Measurements from ENCODE around the gene LHFPL6.
A peak's percentile ranks its signal among the peaks of the same experiment; 100 is the strongest.

The LHFPL6 gene

DNA sequence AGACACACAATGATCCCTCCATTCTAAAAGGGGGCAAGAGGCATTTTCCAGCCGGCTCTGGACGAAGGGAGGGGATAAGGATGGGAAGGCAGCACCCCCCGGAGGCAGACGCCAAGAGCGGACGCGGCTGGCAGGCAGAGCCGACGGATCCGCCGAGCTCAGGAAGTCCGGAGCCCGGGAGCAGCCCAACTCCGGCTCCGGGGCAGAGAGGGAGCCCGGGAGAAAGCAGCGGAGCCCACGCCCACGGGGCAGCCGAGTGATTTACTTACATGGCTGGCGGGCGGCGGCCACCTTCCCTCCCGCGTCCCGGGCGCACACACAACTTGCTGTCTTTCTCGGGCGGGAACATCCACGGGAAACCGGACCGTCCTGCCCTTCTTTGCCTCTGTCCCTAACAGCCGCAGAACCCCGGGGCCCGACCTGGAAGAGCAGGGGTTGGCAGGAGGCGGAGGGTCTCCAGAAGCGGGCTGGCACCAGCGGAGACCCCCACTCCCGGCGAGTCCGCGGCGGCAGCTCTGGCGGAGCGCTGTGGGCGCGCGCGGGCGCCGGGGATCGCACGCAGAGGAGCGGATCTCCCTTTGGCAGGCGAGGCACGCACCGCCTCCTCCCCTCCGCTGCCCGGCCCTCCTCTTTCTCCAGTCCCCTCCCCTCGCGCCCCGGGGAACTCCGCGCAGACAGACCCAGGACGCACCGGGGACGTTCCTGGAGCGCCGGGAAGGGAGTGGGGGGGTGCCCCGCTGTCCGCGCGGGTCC lies at the start of gene LHFPL6:
LHFPL6 (minus strand) TSS at position 580 of the 753 bp plus-strand sequence.
- Mint-ChIP-seq H3K4me1 (peaks cover 8 to 15% of the 10 kb centered on the region in 2 donors), H3K27ac (peak within 1 kb of the TSS; percentile 77), H3K9me3 (no peaks in the 10 kb centered on the region), H3K27me3 (peaks cover 32 to 35% of the 10 kb centered on the region in 2 donors), H3K4me3 (peak within 1 kb of the TSS; percentile 87 to 89), H3K36me3 (no peaks in the 10 kb centered on the region)
- peak; percentile 46 for DNase-seq
- peak; percentile 94 to 96 for ATAC-seq (replicated peaks)

DNA sequence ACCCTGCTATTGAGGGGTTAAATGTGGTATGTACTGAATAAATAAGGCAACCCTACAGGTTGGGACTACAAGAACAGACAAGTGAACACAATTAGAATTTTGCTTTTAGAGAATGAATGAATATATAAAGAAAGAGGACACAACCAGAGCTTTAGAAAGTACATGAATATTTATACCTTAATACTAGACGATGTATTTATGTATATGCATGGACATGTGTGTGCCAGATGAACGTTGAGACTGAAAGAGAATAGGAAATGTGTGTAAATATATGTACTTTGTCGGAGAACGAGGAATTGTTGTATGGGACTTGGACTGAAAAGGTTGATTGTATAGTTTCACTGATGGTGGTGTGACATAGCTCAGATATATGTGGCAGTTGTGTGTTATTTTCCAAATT lies 43.1 kb upstream of the LHFPL6 start:
- Mint-ChIP-seq H3K4me1 (no peaks in the 10 kb centered on the region), H3K4me3 (no peak overlapping the region), H3K27ac (no peak overlapping the region), H3K36me3 (no peaks in the 10 kb centered on the region), H3K27me3 (peaks cover 2 to 8% of the 10 kb centered on the region in 2 donors), H3K9me3 (no peaks in the 10 kb centered on the region)
- DNase-seq (no peak), ATAC-seq (replicated peaks) (no peak)

DNA sequence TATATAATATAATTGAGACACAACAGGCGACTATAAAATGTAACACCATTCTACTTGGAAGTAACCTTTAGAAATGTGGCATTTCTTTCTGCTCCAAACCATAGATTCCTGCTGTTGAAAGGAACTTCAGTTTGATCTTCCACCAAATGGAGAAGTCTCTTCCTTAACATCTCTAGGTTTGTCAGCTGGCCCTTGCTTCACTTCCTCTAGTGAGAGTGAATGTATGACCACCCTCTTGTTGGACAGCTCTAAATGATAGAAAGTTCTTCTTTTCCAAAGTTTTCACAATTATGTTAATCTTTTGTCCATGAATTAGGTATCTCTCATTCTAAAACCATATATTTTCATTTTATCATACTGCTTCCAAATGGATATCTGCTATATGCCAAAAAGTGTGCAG lies 38.7 kb upstream of the LHFPL6 start:
- no peak overlapping the region for H3K27ac Mint-ChIP-seq
- peaks cover 0 to 2% of the 10 kb centered on the region in 2 donors for H3K9me3 Mint-ChIP-seq
- no peaks in the 10 kb centered on the region for H3K4me1 Mint-ChIP-seq
- DNase-seq, result no peak
- H3K27me3 Mint-ChIP-seq, result peaks cover 27 to 28% of the 10 kb centered on the region in 2 donors
- ATAC-seq (replicated peaks), result no peak
- no peaks in the 10 kb centered on the region for H3K36me3 Mint-ChIP-seq
- H3K4me3 Mint-ChIP-seq, result no peak overlapping the region

DNA sequence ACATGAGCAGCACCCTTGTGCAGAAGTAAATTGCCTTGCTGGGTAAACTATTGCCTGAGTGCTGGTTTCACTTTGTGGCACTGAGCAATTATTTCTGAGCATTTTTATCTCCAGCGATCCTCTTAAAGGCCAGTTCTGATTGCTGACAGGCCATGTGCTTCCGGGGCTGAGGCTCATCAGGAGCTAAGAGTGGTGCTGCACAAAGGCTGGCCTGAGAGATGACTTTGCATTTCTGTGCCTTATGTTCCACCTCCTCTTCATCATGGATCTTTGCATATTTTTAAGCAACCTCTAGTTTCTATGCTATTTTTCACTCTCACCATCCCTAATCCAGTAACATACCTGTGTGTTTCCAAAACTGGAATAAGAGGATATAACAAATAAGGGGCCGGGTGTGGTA lies 34.9 kb upstream of the LHFPL6 start:
- ATAC-seq (replicated peaks) (no peak), DNase-seq (no peak)
- no peaks in the 10 kb centered on the region for H3K36me3 Mint-ChIP-seq
- no peaks in the 10 kb centered on the region for H3K4me1 Mint-ChIP-seq
- peaks cover 32 to 40% of the 10 kb centered on the region in 2 donors for H3K27me3 Mint-ChIP-seq
- no peak overlapping the region for H3K4me3 Mint-ChIP-seq
- H3K27ac Mint-ChIP-seq, result no peak overlapping the region
- peaks cover 0 to 4% of the 10 kb centered on the region in 2 donors for H3K9me3 Mint-ChIP-seq

DNA sequence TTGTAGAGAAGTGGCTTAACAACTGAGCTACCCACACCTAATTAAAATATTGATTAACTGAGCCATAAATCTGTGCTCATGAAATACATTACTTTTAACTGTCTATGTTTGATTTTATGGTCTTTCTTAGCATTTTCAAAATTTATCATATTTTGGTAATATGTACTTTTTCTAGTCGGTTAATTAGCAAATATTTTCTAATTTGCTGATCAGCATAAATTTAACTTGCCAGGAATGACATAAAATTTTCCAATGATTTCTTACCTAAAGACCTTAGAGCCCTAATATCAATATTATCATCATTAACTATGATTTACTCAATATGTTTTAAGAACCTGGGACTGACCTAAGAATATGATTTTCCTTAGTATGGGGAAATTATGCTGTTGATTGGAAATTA lies 32.6 kb upstream of the LHFPL6 start:
- Mint-ChIP-seq H3K36me3 (peaks cover 0 to 3% of the 10 kb centered on the region in 2 donors), H3K4me1 (no peaks in the 10 kb centered on the region), H3K27me3 (peaks cover 43 to 48% of the 10 kb centered on the region in 2 donors), H3K27ac (no peak overlapping the region), H3K9me3 (peaks cover 13 to 16% of the 10 kb centered on the region in 2 donors), H3K4me3 (no peak overlapping the region)
- ATAC-seq (replicated peaks) (no peak), DNase-seq (no peak)

DNA sequence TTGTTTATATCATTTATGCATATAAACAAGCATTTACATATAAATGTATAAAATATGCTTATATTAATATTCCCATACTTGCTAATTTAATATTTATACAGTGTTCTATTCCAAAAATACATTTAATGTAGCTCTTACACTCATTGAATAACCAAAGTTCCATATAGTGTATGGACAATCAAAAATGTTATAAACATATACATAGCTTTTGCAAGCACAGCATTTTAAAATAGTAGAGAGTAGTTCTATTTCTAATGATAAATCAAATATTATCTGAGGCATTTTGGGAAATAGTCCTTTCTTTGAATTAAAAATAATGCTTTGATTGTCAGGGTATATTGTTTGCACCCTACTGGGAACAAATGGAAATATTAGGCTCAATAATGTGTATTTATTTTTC lies 30.0 kb upstream of the LHFPL6 start:
- DNase-seq, result no peak
- Mint-ChIP-seq H3K36me3 (peaks cover 0 to 5% of the 10 kb centered on the region in 2 donors), H3K9me3 (peaks cover 13 to 16% of the 10 kb centered on the region in 2 donors), H3K4me3 (no peak overlapping the region), H3K4me1 (no peaks in the 10 kb centered on the region), H3K27ac (no peak overlapping the region), H3K27me3 (peaks cover 31 to 36% of the 10 kb centered on the region in 2 donors)
- ATAC-seq (replicated peaks), result no peak

DNA sequence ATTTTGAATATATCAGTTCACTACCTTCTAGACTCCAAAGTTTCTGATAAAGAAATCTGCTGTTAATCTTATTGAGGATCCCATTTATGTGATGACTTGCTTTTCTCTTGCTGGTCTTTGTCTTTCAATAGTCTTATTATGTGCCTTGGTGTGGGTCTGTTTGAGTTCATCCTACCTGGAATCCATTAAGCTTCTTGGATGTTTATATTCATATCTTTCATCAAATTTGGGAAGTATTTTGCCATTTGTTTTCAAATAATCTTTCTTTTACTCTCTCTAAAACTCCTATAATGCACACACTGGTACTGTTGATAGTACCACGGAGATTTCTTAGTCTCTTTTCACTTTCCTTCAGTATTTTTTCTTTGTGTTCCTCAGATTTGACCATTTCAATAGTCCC lies 28.3 kb upstream of the LHFPL6 start:
- Mint-ChIP-seq H3K36me3 (peaks cover 0 to 5% of the 10 kb centered on the region in 2 donors), H3K27ac (no peak overlapping the region), H3K4me1 (no peaks in the 10 kb centered on the region)

DNA sequence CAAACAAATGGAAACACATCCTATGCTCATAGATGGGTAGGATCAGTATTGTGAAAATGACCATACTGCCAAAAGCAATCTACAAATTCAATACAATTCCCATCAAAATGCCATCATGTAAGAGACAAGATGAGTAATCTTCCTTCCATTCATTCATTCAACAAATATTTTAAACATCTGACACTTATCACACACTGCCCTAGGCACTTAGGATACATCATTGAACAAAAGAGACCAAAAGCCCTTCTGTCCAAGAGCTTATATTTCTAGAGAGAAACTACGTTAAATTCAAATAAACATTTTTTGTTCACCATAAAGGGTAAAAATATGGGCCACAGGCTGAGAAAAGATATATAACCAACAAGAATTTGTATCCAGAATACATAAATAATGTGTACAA lies 20.5 kb upstream of the LHFPL6 start:
- no peaks in the 10 kb centered on the region for H3K4me1 Mint-ChIP-seq
- H3K27ac Mint-ChIP-seq, result no peak overlapping the region
- no peaks in the 10 kb centered on the region for H3K36me3 Mint-ChIP-seq
- ATAC-seq (replicated peaks), result no peak
- no peaks in the 10 kb centered on the region for H3K9me3 Mint-ChIP-seq
- H3K27me3 Mint-ChIP-seq, result peaks cover 16 to 22% of the 10 kb centered on the region in 2 donors
- no peak overlapping the region for H3K4me3 Mint-ChIP-seq
- DNase-seq, result no peak

More for the DNA sequence above, 28.3 kb upstream of the LHFPL6 start:
- DNase-seq (no peak), ATAC-seq (replicated peaks) (no peak)
- Mint-ChIP-seq H3K9me3 (peaks cover 13 to 15% of the 10 kb centered on the region in 2 donors), H3K27me3 (peaks cover 22 to 30% of the 10 kb centered on the region in 2 donors), H3K4me3 (no peak overlapping the region)

DNA sequence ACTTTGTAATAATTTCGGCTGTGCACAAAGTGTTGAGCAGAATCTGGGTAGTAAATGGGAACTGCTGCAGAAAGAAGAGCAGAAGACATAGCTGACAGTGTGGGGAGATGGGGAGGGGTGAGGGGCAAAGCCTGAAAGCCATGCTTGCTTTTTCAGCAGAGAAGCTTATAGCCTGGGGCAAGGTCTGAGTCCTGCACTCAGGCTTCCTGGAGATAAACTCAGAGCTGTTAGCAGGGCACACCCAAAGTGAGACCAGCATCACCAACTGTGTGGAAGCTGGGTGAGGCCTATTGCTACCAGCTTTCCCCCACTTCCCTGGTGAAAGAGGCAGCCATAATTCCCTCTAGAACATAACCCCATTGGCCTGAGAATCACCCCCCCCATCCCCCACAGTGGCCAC lies 15.6 kb upstream of the LHFPL6 start:
- H3K27ac Mint-ChIP-seq, result no peak overlapping the region
- no peaks in the 10 kb centered on the region for H3K9me3 Mint-ChIP-seq
- peaks cover 16 to 22% of the 10 kb centered on the region in 2 donors for H3K27me3 Mint-ChIP-seq
- DNase-seq (no peak), ATAC-seq (replicated peaks) (no peak)
- no peaks in the 10 kb centered on the region for H3K36me3 Mint-ChIP-seq
- no peak overlapping the region for H3K4me3 Mint-ChIP-seq
- H3K4me1 Mint-ChIP-seq, result no peaks in the 10 kb centered on the region

DNA sequence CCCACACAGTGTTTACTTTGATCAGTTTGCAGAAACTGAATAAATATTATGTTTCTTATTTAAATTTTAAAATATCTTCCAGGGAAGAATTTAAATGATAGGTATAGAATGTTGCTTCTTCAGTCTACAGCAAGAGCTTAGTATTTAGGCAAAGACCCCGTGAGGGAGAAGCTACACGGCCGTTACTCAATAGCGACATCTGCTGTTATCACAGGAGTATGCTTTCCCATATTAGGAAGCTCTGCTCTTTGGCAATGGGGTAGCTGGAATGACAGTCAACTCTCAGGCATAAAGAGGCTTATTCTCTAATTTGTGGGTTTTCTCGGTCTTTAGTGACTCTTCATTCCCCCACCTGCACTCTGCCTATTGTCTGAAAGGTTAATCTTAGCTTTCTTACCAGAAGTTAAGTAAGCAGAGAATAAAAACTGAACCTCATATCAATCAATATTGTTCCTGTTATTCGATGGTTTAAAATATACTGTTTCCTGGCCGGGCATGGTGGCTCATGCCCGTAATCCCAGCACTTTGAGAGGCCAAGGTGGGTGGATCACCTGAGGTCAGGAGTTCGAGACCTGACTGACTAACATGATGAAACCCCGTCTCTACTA lies 13.2 kb upstream of the LHFPL6 start:
- DNase-seq (peak; percentile 8), ATAC-seq (replicated peaks) (peak; percentile 69 to 73)
- Mint-ChIP-seq H3K36me3 (no peaks in the 10 kb centered on the region), H3K9me3 (no peaks in the 10 kb centered on the region), H3K27me3 (peaks cover 14% of the 10 kb centered on the region in 2 donors), H3K4me1 (no peaks in the 10 kb centered on the region), H3K4me3 (no peak overlapping the region), H3K27ac (no peak overlapping the region)

DNA sequence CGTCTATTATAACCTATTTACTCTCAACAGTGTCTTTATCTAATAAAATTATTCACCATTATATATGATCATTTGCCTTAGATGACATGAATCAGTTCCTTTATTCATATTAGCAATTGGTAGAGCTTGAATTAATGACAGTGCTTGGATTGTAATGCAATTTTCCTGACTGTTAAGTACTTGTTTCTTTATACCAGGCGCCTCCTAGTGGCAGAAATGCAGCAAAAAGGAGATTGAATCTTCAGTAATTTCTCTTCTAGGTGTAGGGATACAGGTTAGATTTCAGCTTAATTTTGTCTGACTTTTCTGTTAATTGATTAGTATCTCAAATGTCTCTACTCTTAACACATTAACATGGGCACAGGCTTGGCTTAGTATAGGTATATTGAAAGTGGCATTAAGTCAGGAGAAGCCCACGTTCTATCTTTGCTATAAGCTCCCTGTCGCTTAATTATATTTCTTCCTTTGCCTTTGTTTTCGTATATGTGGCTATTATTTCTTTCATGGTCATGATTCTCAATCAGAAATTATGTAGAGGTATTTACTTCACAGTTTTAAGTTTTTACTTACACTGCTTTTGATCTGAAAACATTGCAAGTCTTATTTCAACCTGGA lies 9.1 kb upstream of the LHFPL6 start:
- Mint-ChIP-seq H3K4me1 (no peaks in the 10 kb centered on the region), H3K36me3 (no peaks in the 10 kb centered on the region)
- ATAC-seq (replicated peaks), result peak; percentile 25 to 38

DNA sequence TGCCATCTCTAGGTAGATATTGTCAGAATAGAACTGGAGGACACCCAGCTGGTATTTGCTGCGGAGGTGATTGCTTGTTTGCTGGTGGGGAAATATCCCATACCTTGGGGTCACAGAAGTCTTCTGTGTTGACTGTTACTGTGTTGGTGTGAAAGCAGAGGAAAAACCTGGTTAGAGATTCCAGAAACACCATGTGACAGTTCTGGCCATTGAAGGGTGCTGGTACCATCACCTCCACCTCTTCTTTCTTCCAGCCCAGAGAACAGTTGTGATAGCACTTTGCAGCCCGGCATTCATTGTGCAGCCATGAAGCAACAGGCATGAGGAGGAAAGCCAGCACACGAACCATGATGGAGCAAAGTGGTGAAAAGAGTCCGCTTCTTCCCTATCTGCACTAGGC lies 4.9 kb upstream of the LHFPL6 start:
- H3K4me3 Mint-ChIP-seq, result no peak overlapping the region
- peaks cover 3 to 7% of the 10 kb centered on the region in 2 donors for H3K4me1 Mint-ChIP-seq
- no peaks in the 10 kb centered on the region for H3K9me3 Mint-ChIP-seq
- no peaks in the 10 kb centered on the region for H3K36me3 Mint-ChIP-seq
- DNase-seq (no peak), ATAC-seq (replicated peaks) (no peak)
- no peak overlapping the region for H3K27ac Mint-ChIP-seq
- peaks cover 25 to 27% of the 10 kb centered on the region in 2 donors for H3K27me3 Mint-ChIP-seq

More for the DNA sequence above, 9.1 kb upstream of the LHFPL6 start:
- H3K9me3 Mint-ChIP-seq, result no peaks in the 10 kb centered on the region
- no peak overlapping the region for H3K27ac Mint-ChIP-seq
- no peak overlapping the region for H3K4me3 Mint-ChIP-seq
- peak; percentile 13 for DNase-seq
- H3K27me3 Mint-ChIP-seq, result peaks cover 7 to 10% of the 10 kb centered on the region in 2 donors

DNA sequence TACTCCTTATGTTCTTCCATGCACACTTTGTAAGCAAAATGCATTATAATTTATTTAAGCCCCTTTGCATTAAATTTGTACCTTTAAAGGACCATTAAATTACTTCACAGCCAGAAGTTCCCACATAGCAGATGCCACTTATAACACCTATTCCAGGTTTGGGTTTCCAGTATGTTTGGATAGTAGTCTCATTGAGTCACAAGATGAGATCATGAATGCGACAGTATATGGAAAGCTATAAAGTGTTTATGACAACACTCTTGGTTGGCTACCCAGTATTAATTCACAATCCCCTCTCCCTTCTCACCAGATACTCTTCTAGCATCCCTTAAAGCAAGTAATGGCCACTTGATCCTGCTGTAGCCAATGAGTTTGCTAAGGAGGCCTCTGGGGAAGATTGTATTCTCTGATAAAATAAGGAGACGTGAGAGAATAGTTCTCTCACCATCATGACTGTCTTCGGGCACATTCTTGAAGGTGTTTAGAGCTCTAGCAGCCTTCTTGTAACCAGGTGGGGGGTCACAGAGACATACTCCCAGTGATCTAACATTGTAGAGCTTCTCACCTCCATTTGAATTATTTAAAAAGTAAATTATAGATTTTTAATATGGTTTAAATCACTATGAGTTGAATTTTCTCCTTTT lies 2.8 kb upstream of the LHFPL6 start:
- H3K9me3 Mint-ChIP-seq, result no peaks in the 10 kb centered on the region
- no peak for ATAC-seq (replicated peaks)

DNA sequence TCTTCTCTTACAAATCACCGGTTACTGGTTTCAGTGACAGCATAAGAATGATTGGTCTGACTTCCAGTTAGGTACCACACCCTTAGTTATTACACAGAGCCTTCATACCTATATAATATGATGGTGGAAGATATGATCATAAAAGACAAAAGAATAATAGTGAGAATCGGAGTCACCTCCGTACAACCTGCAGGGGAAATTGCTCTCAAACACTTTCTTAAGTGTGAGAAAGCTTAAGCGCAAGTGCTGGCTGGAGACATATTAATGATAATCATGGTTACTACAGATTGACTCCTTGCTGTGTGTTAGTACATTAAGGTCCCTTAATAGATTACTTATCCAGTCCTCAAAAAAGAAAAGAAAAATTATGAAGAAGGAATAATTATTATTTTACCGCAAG lies 1.8 kb upstream of the LHFPL6 start:
- Mint-ChIP-seq H3K36me3 (no peaks in the 10 kb centered on the region), H3K9me3 (no peaks in the 10 kb centered on the region), H3K27ac (no peak overlapping the region), H3K4me1 (peaks cover 8 to 15% of the 10 kb centered on the region in 2 donors), H3K4me3 (no peak overlapping the region), H3K27me3 (peaks cover 36 to 42% of the 10 kb centered on the region in 2 donors)
- DNase-seq, result no peak
- ATAC-seq (replicated peaks), result no peak

More for the DNA sequence above, 2.8 kb upstream of the LHFPL6 start:
- Mint-ChIP-seq H3K36me3 (no peaks in the 10 kb centered on the region), H3K27me3 (peaks cover 36 to 38% of the 10 kb centered on the region in 2 donors), H3K27ac (no peak overlapping the region), H3K4me1 (peaks cover 8 to 15% of the 10 kb centered on the region in 2 donors), H3K4me3 (no peak overlapping the region)
- DNase-seq, result no peak

All from stimulated activated naive B cell treated with anti-CD40 and anti-IgM and Interleukin-4, amounts not matched to agents 10 μg/mL and 1 μg/mL and 100 μg/mL, for 72 hours (primary cell).